Stimulated activated CD4-positive, alpha-beta T cell treated with anti-CD3 and anti-CD28 coated beads, Interleukin-1b, Interleukin-23, amount 100 ng/mL, for 24 hours (primary cell): ENCODE measurements around the gene DGKH.

Experiments used
- DNase-seq, 4 experiments: peaks; one replicate each; pipeline ENCODE4 v3.0.0-alpha.2; 2020; ENCODE audit warnings: low read depth in 4 of 4, low spot score in 1 of 4

Gene DGKH

GRCh38 chr13:42039946-42040729 lies 8.3 kb upstream of the DGKH start:
- DNase-seq: peak; percentile 65 to 87 (median 76)

- DNase-seq: no peak
Observed at GRCh38 chr13:42040730-42041010, 7.8 kb upstream of the DGKH start.

- peak in 3 of 4 experiments; percentile 9 to 42 (median 21) for DNase-seq
Observed at GRCh38 chr13:42041011-42041683, 7.3 kb upstream of the DGKH start.

GRCh38 chr13:42041684-42042035 lies 6.8 kb upstream of the DGKH start:
- DNase-seq: no peak

GRCh38 chr13:42043676-42044075 lies 4.8 kb upstream of the DGKH start:
- no peak for DNase-seq

GRCh38 chr13:42046448-42046847 lies 2.0 kb upstream of the DGKH start:
- no peak for DNase-seq

GRCh38 chr13:42047561-42048341 lies 697 bp upstream of the DGKH start:
- peak in 1 of 4 experiments; percentile 37 for DNase-seq

GRCh38 chr13:42048684-42049453 lies 421 bp downstream of the DGKH start:
- DNase-seq: peak in 2 of 4 experiments; percentile 56 to 64

GRCh38 chr13:42049454-42049813 lies 986 bp downstream of the DGKH start:
- peak in 1 of 4 experiments; percentile 20 for DNase-seq

GRCh38 chr13:42054798-42055499 lies 6.5 kb downstream of the DGKH start:
- DNase-seq: no peak

- no peak for DNase-seq
Observed at GRCh38 chr13:42055500-42056085, 7.1 kb downstream of the DGKH start.

GRCh38 chr13:42056146-42056545 lies 7.7 kb downstream of the DGKH start:
- no peak for DNase-seq

GRCh38 chr13:42056583-42056982 lies 8.1 kb downstream of the DGKH start:
- DNase-seq: no peak

- no peak for DNase-seq
Observed at GRCh38 chr13:42057918-42058530, 9.6 kb downstream of the DGKH start.

- DNase-seq: no peak
Observed at GRCh38 chr13:42061943-42062342, 13.5 kb downstream of the DGKH start.

GRCh38 chr13:42063105-42063504 lies 14.7 kb downstream of the DGKH start:
- DNase-seq: no peak

- DNase-seq: no peak
Observed at GRCh38 chr13:42064259-42064658, 15.8 kb downstream of the DGKH start.

GRCh38 chr13:42064966-42065365 lies 16.5 kb downstream of the DGKH start:
- DNase-seq: no peak

- no peak for DNase-seq
Observed at GRCh38 chr13:42065414-42065813, 17.0 kb downstream of the DGKH start.

- DNase-seq: no peak
Observed at GRCh38 chr13:42066542-42066941, 18.1 kb downstream of the DGKH start.
